AG04450 (cell line): ENCODE measurements around the gene MAML2. TPM values are rescaled to one million over a fixed set of nuclear protein-coding genes. Genes with fewer than 3 reads are reported as not detected.

ENCODE experiments used
- CTCF ChIA-PET: fragments of 300-600, 350-600 bp; formaldehyde crosslinking; extraction: SDS; loops from one replicate; lab custom pipeline; 2022; ENCODE audit warnings: antibody characterized with exemption, inconsistent platforms; lab: Charles Lee
- POLR2A ChIA-PET: fragments of 350-600 bp; formaldehyde crosslinking; extraction: SDS; loops from one replicate; lab custom pipeline; 2021; ENCODE audit warnings: antibody characterized with exemption, inconsistent platforms; lab: Yijun Ruan, JAX
- DNase-seq: peaks from one replicate; pipeline ENCODE4 v3.0.0-alpha.2; 2011; ENCODE audit warnings: low read depth, low spot score
- H3K27ac ChIP-seq: one replicate; pipeline ENCODE4 v1.5.1; 2012; ENCODE audit warnings: low read depth, low read length, control low read depth
- H3K27me3 ChIP-seq: one replicate; pipeline ENCODE4 v1.6.0; 2012; ENCODE audit warnings: low read length; ENCODE audit not compliant: control insufficient read depth, insufficient read depth
- H3K4me3 ChIP-seq: 2 replicates; pipeline ENCODE4 v1.5.1; 2011; ENCODE audit warnings: mild to moderate bottlenecking, low read depth, low read length, control low read depth
- H3K9me3 ChIP-seq: 2 replicates; pipeline ENCODE4 v1.5.1; 2012; ENCODE audit warnings: low read length; ENCODE audit not compliant: control insufficient read depth, insufficient read depth
- polyA plus RNA-seq: library from polyadenylated mRNA; depleted of rRNA; stranded (reverse); fragments of >200 nt; gene quantifications from 2 replicates; pipeline ENCODE4 v1.2.3, GENCODE V29; 2011
- TF ChIP-seq, protein P1 (sequence below): IDR thresholded peaks from 2 replicates; pipeline ENCODE4 v1.5.1; 2011; ENCODE audit warnings: low read depth, low read length, control low read depth, inconsistent platforms

MAML2 gene
- polyA plus RNA-seq, 1 experiment: 23.0 TPM

DNA sequence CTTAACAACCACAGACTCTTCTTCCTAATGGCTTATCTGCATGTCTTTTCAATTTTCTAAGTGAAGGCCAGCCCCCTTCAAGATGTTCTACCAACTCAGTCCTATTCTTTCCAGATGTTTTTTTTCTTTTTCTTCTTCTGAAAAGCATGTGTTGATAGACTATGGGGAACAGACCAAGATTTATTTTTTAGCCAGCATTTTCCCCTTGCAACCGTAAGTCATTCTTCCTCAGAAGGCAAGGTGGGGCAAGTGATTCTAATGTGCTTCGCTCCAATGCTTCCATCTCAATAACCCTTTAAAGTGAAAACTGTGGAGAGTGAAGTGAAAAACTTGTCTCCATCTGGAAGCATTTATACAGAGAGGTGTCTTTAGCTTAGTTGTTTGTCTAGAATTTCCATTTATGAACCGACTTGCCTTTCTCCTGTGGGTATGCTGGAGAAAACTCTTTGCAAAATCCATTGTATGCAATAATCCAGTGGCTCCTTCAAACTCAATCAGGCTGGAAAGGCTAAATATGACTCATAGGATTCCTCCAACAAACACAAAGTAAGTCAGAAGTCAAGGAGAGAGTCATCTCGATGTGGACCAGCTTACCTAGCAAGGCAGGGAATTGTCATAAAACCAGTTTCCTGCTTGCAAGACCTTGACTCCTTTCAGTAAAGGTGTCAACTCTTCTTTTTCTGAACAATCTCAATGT is 83.7 kb downstream of the MAML2 start:
- Histone ChIP-seq H3K27ac (no peak overlapping the region), H3K4me3 (no peak overlapping the region), H3K9me3 (no peaks in the 10 kb centered on the region), H3K27me3 (no peaks in the 10 kb centered on the region)
- ChIA-PET POLR2A (interaction anchor here (1.3 kb wide), 1 partner anchor 82 kb away, joined by 3 read pairs; no protein-coding TSS in a partner anchor), CTCF (interaction anchor here (1.9 kb wide), 1 partner anchor 83 kb away, joined by 14 read pairs; the partner anchor contains the start of gene MAML2)
- no peak for DNase-seq
- TF ChIP-seq, protein P1, sequence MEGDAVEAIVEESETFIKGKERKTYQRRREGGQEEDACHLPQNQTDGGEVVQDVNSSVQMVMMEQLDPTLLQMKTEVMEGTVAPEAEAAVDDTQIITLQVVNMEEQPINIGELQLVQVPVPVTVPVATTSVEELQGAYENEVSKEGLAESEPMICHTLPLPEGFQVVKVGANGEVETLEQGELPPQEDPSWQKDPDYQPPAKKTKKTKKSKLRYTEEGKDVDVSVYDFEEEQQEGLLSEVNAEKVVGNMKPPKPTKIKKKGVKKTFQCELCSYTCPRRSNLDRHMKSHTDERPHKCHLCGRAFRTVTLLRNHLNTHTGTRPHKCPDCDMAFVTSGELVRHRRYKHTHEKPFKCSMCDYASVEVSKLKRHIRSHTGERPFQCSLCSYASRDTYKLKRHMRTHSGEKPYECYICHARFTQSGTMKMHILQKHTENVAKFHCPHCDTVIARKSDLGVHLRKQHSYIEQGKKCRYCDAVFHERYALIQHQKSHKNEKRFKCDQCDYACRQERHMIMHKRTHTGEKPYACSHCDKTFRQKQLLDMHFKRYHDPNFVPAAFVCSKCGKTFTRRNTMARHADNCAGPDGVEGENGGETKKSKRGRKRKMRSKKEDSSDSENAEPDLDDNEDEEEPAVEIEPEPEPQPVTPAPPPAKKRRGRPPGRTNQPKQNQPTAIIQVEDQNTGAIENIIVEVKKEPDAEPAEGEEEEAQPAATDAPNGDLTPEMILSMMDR: no peak

DNA sequence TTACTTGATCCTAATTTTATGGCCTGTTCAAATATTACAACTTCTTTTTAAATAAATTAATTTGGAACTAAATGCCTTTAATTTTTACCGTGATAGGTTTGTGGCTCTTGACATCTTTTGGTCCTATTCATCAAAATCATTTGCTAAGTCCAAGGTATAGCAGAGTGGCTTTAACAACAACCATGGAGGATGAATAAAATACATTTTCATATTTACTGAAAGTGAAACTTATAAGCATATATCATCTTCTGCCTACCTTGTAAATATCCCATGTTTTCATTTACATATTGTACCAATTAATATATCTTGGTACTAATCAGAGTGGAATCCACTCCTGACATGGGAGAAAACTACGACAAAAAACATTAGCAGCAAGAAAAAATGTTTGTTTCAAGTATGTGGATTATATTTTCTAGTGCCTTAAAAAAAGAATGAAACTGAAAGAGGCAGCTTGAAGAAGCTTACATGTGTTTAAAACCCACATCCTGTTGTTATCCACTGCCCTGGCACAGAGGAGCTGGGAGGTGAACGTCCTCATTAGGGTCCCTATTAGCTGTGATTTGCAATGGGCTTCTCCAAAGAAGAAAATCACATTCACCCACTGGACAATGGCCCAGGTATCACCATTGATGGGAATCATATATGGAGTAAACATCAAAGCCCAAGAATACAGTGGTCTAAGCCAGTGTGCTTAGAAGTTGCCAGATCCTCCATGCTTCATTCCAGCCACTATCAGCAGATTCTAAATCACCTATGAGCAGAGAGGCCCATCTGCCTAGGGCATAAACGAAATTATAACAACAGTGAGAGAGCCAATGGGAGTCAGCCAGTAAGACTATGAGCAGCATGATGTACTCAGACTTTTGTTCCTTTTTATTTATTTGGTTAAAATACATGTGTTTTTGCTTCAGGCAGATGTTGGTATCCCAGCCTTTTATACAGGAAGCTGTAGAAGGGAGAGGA is 84.7 kb downstream of the MAML2 start:
- TF ChIP-seq, protein P1: no peak
- Histone ChIP-seq H3K4me3 (no peak overlapping the region), H3K27me3 (no peaks in the 10 kb centered on the region), H3K27ac (peak overlapping the region; percentile 40), H3K9me3 (no peaks in the 10 kb centered on the region)
- POLR2A ChIA-PET: no interaction called here
- no peak for DNase-seq
- CTCF ChIA-PET: interaction anchor here (0.5 to 1.9 kb wide), 2 partner anchors 36 to 84 kb away, joined by 3 to 14 read pairs; partner anchors contain the start of gene MAML2

DNA sequence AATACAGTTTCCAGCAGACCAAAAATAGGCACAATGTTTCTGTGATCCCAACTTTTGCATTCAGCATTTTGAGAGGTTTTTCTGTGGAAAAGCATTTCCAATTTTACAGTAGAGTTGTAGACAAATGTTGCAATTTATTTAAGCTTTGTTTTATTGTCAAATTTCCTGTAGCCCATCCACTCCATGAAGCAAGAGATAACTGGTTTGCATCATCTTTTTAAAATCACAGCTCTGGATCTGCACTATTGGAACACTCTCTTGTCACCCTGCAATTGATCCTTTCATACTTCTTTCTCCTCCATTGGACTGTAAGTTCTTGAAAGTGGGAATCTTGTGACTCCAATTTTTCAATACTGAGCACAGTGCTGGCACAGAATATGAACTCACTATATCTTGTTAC is 86.0 kb downstream of the MAML2 start:
- ChIA-PET CTCF (interaction anchor here (1.5 kb wide), 1 partner anchor 86 kb away, joined by 3 read pairs; no protein-coding TSS in a partner anchor), POLR2A (no interaction called here)
- no peak for DNase-seq
- TF ChIP-seq, protein P1: no peak
- H3K27ac ChIP-seq: no peak overlapping the region
- H3K4me3 ChIP-seq: no peak overlapping the region
- no peaks in the 10 kb centered on the region for H3K27me3 ChIP-seq
- H3K9me3 ChIP-seq: no peaks in the 10 kb centered on the region

DNA sequence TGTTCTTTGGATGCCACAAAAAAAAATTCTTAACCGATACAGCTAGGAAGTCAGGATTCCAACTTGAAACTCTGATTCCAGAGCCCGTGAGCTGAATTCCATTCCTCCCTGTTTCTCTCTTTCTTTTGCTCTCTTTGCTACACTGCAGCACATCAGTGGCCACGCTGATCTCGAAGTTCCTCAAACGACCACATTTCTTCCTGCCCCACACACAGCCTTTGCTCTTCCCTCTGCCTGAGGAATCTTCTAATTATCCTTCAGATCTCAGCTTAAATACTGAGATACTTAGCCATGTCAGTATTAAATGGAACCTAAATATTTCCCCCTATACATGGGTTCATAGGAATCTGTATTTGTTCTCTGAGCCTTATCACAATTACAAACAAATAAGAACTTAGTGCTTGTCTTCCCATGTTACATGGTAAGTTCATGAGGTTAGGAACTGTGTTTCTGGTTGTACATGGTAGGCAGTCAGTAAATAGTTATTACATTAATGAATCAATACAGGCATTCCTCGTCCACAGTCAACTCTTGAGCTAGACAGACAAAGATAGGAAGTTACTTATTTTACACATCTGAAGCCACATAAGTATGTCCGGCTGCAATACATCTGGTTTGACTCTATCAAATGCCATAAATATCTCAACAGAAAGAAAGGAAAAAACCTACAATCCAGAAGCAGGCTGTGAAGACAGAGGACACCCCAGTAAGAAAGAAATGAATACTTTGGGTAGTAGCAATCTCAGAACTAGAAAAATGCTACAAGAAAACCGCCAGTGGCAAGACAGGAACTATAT is 86.6 kb downstream of the MAML2 start:
- TF ChIP-seq, protein P1: no peak
- H3K27ac ChIP-seq: no peak overlapping the region
- no peak for DNase-seq
- H3K9me3 ChIP-seq: no peaks in the 10 kb centered on the region
- H3K4me3 ChIP-seq: no peak overlapping the region
- ChIA-PET POLR2A (interaction anchor here (0.7 kb wide), 1 partner anchor 87 kb away, joined by 3 read pairs; the partner anchor contains the start of gene MAML2), CTCF (interaction anchor here (1.5 kb wide), 1 partner anchor 86 kb away, joined by 3 read pairs; no protein-coding TSS in a partner anchor)
- no peaks in the 10 kb centered on the region for H3K27me3 ChIP-seq
